ENCODE results near the gene AQR.

- TF ChIP-seq POLR2A (IDR thresholded peaks at IDR 0.05; ENCODE audit: low read depth, low read length) = no peak
- no peak for TF ChIP-seq SMC3 (IDR thresholded peaks at IDR 0.05; ENCODE audit: low read depth, low read length)
- TF ChIP-seq CTCF (conservative IDR thresholded peaks at IDR 0.05; ENCODE audit: low read depth, low read length) = no peak
- TF ChIP-seq CEBPB (IDR thresholded peaks at IDR 0.05; ENCODE audit: low read depth, low read length) = no peak
- no peak for TF ChIP-seq RAD21 (IDR thresholded peaks at IDR 0.05; ENCODE audit: low read length)
- TF ChIP-seq FOS (IDR thresholded peaks at IDR 0.05; ENCODE audit: low read depth, low read length) = peak; percentile 47; the same call in 1 of the 2 replicates
- TF ChIP-seq RFX5 (IDR thresholded peaks at IDR 0.05; ENCODE audit: low read depth, low read length) = no peak
- no peak for TF ChIP-seq MAFK (IDR thresholded peaks at IDR 0.05; ENCODE audit: low read depth, low read length)
- TF ChIP-seq, protein P1, sequence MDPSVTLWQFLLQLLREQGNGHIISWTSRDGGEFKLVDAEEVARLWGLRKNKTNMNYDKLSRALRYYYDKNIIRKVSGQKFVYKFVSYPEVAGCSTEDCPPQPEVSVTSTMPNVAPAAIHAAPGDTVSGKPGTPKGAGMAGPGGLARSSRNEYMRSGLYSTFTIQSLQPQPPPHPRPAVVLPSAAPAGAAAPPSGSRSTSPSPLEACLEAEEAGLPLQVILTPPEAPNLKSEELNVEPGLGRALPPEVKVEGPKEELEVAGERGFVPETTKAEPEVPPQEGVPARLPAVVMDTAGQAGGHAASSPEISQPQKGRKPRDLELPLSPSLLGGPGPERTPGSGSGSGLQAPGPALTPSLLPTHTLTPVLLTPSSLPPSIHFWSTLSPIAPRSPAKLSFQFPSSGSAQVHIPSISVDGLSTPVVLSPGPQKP (IDR thresholded peaks at IDR 0.05; ENCODE audit: borderline replicate concordance, low read depth, low read length) = no peak
- TF ChIP-seq MAZ (IDR thresholded peaks at IDR 0.05; ENCODE audit: borderline replicate concordance, low read depth, low read length) = no peak
- TF ChIP-seq USF2 (IDR thresholded peaks at IDR 0.05; ENCODE audit: low read depth, low read length) = peak; percentile 55; the same call in 1 of the 2 replicates
- 0 out of 2 replicates have a peak, but pooled peaks have one; percentile 29 for TF ChIP-seq BHLHE40 (IDR thresholded peaks at IDR 0.05; ENCODE audit: low read depth, low read length)
- TF ChIP-seq MXI1 (IDR thresholded peaks at IDR 0.05; ENCODE audit: borderline replicate concordance, low read depth, low read length) = no peak
- no peak for TF ChIP-seq NFE2L2 (IDR thresholded peaks at IDR 0.05; ENCODE audit: low read depth, low read length)
Observed at GRCh38 chr15:34812369-34812768, 157.2 kb downstream of the AQR start.

All from IMR-90 (cell line).